ENCODE measurements around the gene SYCN.
"Not testable (repeated sequence)": the region's sequence is repeated elsewhere in the genome, so short reads cannot be mapped to it uniquely, and the experiment has no call there.

SYCN gene

GRCh38 chr19:39223703-39224279, 19.7 kb upstream of the SYCN start:
- DNase-seq: no peak

- DNase-seq: not testable (repeated sequence)
These were observed 15.0 kb upstream of the SYCN start for GRCh38 chr19:39219108-39219507.

DNA sequence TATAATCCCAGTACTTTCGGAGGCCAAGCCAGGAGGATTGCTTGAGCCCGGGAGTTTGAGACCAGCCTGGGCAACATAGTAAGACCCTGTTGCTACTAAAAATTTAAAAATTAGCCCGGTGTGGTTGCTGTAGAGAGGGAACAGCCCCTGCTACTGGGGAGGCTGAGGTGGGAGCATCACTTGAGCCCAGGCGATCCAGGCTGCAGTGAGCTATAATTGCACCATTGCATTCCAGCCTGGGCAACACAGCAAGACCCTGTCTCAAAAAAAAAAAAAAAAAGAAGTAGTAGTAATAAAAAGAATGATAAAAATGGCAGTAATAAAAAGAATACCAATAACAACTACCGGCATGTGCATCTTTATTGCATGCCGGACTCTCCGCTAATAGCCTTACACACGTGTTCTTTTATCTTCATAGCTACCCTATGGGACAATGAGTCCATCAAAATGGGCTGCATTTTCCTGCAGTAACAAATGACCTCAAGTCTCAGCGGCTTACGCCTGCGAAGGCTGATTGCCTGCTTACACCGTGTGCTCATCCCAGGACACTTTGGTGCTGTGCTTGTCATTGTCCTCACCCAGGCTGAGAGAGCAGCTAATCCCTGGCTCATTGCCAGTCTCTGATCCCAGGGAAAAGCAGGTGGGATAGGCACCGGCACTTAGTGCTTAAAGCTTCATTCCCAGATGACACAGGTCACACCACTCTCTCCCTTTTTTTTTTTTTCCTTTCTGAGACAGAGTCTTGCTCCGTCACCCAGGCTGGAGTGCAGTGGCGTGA, 14.4 kb upstream of the SYCN start:
- peak in 1 of 2 experiments; percentile 26 for DNase-seq

GRCh38 chr19:39217094-39217493, 13.0 kb upstream of the SYCN start:
- no peak for DNase-seq

DNA sequence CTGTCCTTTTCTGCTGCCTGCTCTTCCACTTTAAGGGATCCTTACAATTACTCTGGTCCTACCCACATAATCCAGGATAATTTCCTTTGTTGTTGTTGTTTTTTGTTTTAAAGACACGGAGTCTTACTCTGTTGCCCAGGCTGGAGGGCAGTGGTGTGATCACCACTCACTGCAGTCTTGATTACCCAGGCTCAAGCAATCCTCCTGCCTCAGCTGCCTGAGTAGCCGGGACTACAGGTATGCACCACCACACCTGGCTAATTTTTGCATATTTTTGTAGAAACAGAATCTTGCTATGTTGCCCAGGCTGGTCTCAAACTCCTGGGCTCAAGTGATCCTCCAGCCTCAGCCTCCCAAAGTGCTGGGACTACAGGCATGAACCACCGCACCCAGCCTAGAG, 11.3 kb upstream of the SYCN start:
- not testable (repeated sequence) for DNase-seq

DNA sequence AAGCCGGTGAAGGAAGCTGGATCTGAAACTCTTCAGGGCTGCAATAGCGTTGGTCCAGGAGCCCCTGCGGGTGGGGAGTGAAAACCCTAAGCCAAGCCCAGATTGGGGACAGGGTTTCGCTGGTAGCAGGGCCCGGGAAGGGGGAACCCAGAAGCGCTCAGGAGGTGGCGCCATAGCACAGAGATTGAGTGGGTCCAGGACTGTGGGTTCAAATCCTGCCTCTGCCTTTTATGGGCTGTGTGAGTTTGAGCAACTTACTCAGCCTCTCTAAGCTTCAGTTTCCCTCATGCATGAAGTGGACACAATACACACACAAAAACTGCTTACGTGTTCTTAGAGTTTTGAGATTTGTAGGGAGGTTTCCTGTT, 8.3 kb upstream of the SYCN start:
- no peak for DNase-seq

DNA sequence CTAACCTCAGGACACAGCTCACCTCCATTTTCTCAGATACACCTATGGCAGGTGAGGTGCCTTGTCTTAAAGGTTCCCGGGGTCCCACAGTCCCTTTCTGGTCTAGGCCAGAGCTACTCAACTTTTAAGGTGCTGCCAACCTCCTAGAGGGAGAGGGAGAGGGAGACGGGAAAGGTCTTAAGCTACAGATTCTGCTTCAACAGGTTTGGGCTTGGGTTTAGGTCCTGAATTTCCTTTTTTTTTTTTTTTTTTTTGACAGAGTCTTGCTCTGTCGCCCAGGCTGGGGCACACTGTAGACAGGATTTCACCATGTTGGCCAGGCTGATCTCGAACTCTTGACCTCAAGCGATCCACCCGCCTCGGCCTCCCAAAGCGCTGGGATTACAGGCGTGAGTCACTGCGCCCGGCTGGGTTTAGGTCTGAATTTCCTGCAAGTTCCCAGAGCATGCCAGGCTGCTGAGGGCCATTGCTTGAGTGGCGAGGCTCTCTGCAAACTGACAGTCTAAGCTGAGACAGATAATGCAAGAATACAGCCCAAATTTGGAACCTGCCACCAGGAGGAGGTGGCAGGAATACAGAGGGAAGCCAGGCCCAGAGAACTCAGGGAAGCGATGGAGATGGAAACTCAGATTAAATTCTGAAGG, 7.8 kb upstream of the SYCN start:
- no peak for DNase-seq

- no peak for DNase-seq
These were observed 5.1 kb upstream of the SYCN start for GRCh38 chr19:39209196-39209595.

- no peak for DNase-seq
These were observed 4.2 kb upstream of the SYCN start for GRCh38 chr19:39208175-39208795.

- DNase-seq: no peak
These were observed 3.3 kb upstream of the SYCN start for GRCh38 chr19:39207293-39207836.

GRCh38 chr19:39206122-39206521, 2.1 kb upstream of the SYCN start:
- DNase-seq: no peak

DNA sequence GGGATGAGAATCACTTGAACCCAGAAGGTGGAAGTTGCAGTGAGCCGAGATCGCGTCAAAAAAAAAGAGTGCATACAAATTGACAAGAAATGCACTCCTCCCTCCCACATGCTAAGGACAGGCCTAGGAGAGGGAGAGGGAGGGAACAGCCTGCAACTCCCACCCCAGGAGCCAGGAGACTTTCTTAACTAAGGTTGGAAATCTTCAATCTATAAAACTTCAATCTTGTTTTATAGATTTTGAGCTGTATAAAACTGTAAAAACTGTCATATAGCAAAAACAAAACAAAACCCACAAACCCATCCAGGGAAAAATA, 1.3 kb upstream of the SYCN start:
- no peak for DNase-seq

DNA sequence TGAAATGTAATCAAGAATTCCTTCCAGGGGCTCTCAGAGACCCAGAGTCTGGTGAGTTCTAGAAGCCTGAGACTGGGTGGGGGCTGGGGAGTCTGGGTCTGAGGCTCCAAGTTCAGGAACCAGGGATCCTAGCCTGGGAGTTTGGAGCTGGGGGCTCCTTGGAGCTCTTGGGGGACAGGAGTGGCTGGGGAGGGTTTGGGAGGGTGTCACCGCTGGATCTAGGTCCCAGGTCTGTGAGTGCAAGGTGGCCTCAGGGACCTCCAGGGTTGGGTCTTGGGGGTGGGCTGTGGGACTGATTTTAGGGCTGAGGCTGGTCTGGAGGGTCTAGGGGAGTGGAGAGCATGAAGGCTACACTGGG, 1.1 kb downstream of the SYCN start:
- no peak for DNase-seq

DNA sequence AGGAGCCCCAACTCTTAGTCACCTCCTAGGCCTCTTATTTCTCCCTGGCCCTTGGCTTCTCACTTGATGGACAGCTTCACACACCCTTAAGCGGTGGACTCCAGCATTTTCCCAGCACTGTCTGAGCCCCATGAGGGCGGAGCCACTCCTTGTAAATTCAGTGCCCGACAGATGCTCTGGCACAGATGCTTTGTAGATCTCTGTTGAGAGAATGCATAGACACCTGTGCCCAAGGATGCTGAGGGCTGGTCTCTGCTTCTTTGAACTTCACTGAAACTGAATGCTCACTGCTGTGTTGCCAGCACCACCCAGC, 3.3 kb downstream of the SYCN start:
- no peak for DNase-seq

DNA sequence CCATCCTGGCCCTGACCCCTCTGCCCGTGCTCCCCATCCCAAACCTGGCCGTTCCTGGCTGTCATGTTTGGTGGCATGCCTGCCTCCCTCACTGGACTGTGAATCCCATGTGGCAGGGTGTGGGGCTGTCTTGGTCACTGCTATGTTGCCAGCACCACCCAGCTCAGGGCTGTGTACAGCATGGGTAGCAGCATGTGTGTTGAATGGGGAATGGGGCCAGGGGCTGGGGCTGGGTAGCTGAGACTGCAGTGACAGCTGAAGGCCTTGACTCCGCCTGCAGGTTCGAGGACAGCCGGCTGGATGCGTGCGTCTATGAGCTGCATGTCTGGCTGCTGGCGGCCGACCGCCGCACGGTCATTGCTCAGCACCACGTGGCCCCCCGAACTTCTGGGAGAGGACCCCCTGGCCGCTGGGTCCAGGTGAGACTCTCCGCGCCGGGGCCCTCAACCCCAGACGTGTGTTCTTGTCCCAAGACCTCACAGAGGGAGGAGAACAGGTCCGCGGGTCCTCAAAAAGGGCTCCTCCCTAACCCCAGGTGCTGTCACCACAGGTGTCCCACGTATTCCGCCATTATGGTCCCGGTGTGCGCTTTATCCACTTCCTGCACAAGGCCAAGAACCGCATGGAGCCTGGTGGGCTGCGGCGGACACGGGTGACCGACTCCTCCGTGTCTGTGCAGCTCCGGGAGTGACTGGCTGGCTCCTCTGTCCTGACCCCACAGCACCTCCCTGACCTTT, 3.8 kb downstream of the SYCN start:
- no peak for DNase-seq

- DNase-seq: peak; percentile 35 to 75
These were observed 5.0 kb downstream of the SYCN start for GRCh38 chr19:39199025-39199424.

GRCh38 chr19:39197808-39198207, 6.3 kb downstream of the SYCN start:
- no peak for DNase-seq

DNA sequence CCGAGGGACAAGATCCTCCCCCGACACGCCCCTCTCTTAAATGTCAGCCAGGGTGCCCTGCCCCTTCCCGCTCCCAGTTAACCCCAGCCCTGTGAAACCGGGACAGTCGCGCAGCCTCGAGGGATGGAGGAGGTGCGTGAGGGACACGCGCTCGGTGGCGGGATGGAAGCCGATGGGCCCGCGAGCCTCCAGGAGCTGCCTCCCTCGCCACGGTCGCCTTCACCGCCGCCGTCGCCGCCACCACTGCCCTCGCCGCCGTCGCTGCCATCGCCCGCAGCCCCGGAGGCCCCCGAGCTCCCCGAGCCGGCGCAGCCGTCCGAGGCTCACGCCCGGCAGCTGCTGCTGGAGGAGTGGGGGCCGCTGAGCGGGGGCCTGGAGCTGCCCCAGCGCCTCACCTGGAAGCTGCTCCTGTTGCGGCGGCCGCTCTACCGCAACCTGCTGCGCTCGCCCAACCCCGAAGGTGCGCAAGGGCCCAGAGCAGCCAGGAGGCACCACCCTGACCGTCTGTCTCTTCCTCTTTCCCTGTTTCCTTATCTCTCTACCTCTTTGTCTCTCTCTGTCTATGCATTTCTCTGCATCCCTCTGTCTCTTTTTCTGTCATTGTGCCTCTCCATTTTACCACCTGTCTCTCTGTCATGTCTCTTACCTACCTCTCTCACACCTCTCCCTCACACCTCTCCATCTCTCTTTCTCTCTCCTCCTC, 7.1 kb downstream of the SYCN start, which contains the start of gene NCCRP1:
Gene NCCRP1 (plus strand): TSS at position 105 of the 703 bp plus-strand sequence. CDS start 19 bp downstream, at position 124.
- no peak for DNase-seq

DNA sequence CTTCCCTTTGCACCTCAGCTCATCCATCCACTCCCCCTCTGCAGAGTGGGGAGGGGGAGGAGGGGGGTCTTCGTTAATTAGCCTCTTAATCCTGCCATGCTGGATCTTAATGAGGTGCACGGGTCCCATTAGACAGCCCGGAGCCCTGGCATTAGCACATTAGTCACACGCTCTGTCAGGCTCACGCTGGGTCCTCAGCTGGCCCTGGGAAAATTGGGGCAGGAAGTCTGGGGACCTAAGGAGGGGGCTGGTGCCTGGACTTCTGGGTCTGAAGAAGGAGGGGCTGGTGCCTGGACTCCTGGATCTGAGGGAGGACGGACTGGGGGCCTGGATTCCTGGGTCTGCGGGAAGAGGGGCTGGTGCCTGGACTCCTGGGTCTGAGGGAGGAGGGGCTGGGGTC, 7.7 kb downstream of the SYCN start:
- DNase-seq: no peak

DNA sequence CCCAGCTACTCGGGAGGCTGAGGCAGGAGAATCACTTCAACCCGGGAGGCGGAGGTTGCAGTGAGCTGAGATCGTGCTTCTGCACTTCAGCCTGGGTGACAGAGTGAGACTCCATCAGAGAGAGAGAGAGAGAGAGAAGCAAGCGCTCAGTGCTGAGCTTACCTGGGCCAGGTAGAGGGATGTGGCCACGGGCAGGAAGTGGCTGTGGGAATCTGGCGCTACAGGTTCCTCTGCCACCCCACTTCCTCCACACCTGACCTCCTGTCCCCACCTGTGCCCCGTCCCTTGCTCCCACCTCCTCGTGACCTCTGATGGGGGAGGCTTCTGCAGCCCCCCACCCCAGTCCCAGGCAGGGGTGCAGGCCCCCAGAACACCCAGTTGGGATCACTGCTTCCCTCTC, 8.3 kb downstream of the SYCN start:
- no peak for DNase-seq

DNA sequence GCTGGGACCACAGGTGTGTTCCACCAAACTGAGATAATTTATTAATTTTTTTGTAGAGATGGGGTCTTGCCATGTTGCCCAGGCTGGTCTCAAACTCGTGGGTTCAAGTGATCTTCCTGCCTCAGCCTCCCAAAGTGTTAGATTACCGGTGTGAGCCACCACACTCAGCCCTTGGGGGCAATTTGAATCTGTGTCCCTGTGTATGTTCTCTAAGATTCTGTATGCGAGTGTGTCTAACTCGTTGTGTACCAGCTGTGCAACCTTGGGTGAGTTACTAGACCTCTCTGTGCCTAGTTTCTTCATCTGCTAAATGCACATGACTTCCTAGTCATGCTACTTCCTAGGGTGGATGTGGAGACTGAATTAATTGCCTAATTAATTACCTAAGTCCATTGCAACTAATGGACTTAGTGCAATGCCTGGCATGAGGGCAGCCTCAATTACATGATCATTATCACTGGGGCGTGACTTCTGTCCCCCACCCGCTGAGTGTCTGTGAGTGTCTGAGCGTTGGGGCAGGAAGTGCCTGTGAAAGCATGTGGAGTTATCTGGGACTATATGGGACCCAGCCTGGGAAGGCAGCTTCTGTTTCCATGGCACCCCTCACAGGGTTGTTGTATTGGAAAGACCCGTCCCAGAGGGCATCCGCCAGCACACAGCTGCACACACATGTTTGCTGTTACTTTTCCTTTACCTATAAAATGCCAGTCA, 9.1 kb downstream of the SYCN start:
- DNase-seq: no peak

- no peak for DNase-seq
These were observed 10.3 kb downstream of the SYCN start for GRCh38 chr19:39193803-39194202.

All from SHP77 (cell line).